ENCODE results near the gene SMAP1. TPM values are rescaled to one million over a fixed set of nuclear protein-coding genes. Genes with fewer than 3 reads are reported as not detected.
A peak's percentile ranks its signal among the peaks of the same experiment; 100 is the strongest.

SMAP1 gene
- 37.2 TPM for total RNA-seq
- polyA plus RNA-seq, result 26.6 TPM

DNA sequence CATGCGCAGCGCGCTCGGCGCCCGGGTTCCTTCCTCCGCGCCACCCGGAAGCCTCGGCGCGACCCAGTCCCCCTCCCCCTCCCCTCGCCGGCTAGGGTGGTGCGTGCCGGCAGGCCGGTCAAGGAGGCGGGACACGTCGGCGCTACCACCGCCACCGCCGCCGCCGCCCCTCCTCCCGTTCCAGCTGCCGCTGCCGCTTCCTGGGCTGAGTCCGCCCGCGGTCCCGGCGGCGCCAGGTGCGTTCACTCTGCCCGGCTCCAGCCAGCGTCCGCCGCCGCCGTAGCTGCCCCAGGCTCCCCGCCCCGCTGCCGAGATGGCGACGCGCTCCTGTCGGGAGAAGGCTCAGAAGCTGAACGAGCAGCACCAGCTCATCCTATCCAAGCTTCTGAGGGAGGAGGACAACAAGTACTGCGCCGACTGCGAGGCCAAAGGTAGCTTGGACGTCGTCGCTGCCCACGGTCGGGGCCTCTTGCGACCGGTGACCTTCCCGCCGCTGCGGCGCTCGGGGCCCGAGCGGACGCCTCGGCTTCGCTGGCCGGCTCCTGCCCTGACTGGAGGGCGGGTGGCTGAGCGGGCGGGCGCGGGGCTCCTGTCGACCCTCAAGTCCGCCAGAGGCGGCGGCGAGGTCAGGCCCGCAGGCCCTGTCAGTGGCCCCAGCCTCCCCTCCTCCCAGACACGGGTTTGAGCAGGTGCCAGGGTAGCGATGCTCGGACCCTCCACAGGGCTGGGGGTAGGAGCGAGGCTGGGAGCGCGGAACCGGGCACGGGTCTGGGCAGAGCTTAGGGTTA, at the start of gene SMAP1:
Gene SMAP1, plus strand, starts transcription at position 173 of the 788 bp plus-strand sequence. Its CDS starts 141 bp downstream, at position 314.
- WGBS, result under 1% methylated on average over 90 of the region's 90 CpGs
- no peaks in the 10 kb centered on the region for H3K4me1 ChIP-seq (ENCODE audit: insufficient read depth)
- H3K27ac ChIP-seq (ENCODE audit: low read depth), result peak within 1 kb of the TSS; percentile 92
- peak within 1 kb of the TSS; percentile 84 for H3K4me3 ChIP-seq (ENCODE audit: low read depth, low read length)
- peak; percentile 75 for DNase-seq (ENCODE audit: extremely low spot score)
- no peaks in the 10 kb centered on the region for H3K36me3 ChIP-seq (ENCODE audit: insufficient read depth)

- WGBS, result 87% methylated on average over 1 of the region's 1 CpG
- Histone ChIP-seq H3K36me3 (ENCODE audit: insufficient read depth) (no peaks in the 10 kb centered on the region), H3K4me3 (ENCODE audit: low read depth, low read length) (no peak overlapping the region), H3K4me1 (ENCODE audit: insufficient read depth) (no peaks in the 10 kb centered on the region), H3K27ac (ENCODE audit: low read depth) (no peak overlapping the region)
- no peak for DNase-seq (ENCODE audit: extremely low spot score)
Observed at GRCh38 chr6:70620746-70621145, 46.9 kb upstream of the SMAP1 start.

DNA sequence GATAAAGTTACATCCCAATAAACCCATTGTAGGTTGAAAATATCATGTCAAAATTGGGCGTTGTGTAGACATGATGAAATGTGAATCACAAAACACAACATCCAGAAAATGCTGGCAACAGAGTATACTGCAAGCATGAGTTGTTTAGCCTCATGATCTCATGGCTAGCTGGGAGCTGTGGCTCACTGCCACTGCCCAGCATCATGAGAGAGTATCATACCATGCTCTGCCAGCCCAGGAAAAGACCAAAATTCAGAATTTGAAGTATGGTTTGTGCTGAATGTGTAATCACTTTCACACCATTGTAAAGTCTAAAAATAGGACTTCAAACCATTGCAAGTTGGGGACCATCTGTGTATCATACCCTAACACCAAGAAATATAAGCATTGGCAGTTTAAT, 45.2 kb upstream of the SMAP1 start:
- WGBS, result 58% methylated on average over 1 of the region's 1 CpG
- Histone ChIP-seq H3K4me1 (ENCODE audit: insufficient read depth) (no peaks in the 10 kb centered on the region), H3K27ac (ENCODE audit: low read depth) (no peak overlapping the region), H3K4me3 (ENCODE audit: low read depth, low read length) (no peak overlapping the region), H3K36me3 (ENCODE audit: insufficient read depth) (no peaks in the 10 kb centered on the region)
- no peak for DNase-seq (ENCODE audit: extremely low spot score)

GRCh38 chr6:70625436-70625835, 42.2 kb upstream of the SMAP1 start:
- H3K4me1 ChIP-seq (ENCODE audit: insufficient read depth), result no peaks in the 10 kb centered on the region
- no peak overlapping the region for H3K4me3 ChIP-seq (ENCODE audit: low read depth, low read length)
- H3K27ac ChIP-seq (ENCODE audit: low read depth), result no peak overlapping the region
- H3K36me3 ChIP-seq (ENCODE audit: insufficient read depth), result no peaks in the 10 kb centered on the region
- DNase-seq (ENCODE audit: extremely low spot score), result no peak

DNA sequence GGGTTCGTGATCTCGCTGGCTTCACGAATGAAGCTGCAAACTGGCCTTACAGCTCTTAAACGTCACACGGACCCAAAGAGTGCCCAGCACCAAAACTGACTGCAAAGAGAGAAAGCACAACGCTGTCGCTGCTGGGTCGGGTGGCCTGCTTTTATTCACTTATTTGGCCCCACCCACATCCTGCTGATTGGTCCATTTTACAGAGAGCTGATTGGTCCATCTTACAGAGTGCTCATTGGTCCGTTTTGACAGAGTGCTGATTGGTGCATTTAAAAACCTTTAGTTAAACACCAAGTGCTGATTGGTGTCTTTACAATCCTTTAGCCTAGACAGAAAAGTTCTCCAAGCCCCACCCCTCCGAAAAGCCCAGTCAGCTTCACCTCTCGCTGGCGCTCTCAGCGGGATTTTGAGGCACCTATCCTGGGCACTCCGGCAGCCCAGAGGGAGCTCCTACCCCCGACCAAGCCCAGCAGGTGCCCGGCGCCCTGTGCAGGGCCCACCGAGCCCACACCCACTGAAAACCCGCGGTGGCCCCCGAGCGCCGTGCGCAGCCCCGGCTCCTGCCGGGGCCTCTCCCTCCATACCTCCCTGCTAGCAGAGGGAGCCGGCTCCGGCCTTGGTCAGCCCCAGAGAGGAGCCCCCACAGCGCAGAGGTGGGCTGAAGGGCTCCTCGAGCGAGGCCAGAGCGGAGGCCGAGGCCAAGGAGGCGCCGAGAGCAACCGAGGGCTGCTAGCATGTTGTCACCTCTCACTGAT, 40.0 kb upstream of the SMAP1 start:
- no peak overlapping the region for H3K4me3 ChIP-seq (ENCODE audit: low read depth, low read length)
- H3K36me3 ChIP-seq (ENCODE audit: insufficient read depth), result no peaks in the 10 kb centered on the region
- DNase-seq (ENCODE audit: extremely low spot score), result no peak
- no peak overlapping the region for H3K27ac ChIP-seq (ENCODE audit: low read depth)
- no peaks in the 10 kb centered on the region for H3K4me1 ChIP-seq (ENCODE audit: insufficient read depth)
- 96% methylated on average over 36 of the region's 36 CpGs for WGBS

DNA sequence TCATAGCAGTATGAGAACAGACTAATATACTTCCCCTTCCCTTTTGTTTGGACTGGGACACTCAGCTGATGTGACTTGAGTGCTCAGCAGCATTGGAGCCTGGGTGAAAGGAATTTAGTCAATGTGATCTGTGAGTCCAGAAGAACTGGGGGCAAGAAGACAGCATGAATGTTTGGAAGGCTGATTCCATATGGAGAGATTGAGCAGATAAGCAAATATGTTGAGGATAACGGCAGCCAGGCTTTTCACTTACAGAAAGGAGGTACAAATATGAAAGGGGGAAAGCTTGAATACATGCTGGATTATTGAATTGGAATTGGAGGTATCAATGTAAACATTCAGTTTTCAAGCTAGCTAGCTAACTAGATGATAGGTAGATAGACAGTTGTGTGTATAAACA, 37.8 kb upstream of the SMAP1 start:
- H3K4me3 ChIP-seq (ENCODE audit: low read depth, low read length), result no peak overlapping the region
- no peak for DNase-seq (ENCODE audit: extremely low spot score)
- no peak overlapping the region for H3K27ac ChIP-seq (ENCODE audit: low read depth)
- H3K36me3 ChIP-seq (ENCODE audit: insufficient read depth), result no peaks in the 10 kb centered on the region
- H3K4me1 ChIP-seq (ENCODE audit: insufficient read depth), result no peaks in the 10 kb centered on the region
- WGBS, result 44% methylated on average over 1 of the region's 1 CpG

DNA sequence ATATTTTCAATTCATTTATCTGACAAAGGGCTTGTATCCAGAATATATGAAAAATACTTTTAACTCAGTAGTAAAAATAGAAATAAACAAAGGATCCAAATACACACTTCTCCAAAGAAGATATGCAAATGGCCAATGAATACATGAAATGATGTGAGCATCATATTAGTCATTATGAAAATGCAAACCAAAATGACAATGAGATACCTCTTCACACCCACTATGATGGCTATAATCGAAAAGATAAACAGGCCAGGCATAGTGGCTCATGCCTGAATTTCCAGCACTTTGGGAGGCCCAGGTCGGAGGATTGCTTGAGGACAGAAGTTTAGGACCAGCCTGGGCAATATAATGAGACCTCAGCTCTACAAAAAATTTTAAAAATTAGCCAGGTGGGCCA, 33.8 kb upstream of the SMAP1 start:
- no peak overlapping the region for H3K27ac ChIP-seq (ENCODE audit: low read depth)
- H3K4me3 ChIP-seq (ENCODE audit: low read depth, low read length), result no peak overlapping the region
- DNase-seq (ENCODE audit: extremely low spot score), result no peak
- WGBS, result 66% methylated on average over 2 of the region's 2 CpGs
- H3K4me1 ChIP-seq (ENCODE audit: insufficient read depth), result no peaks in the 10 kb centered on the region
- no peaks in the 10 kb centered on the region for H3K36me3 ChIP-seq (ENCODE audit: insufficient read depth)

GRCh38 chr6:70636596-70636995, 31.1 kb upstream of the SMAP1 start:
- WGBS, result 77% methylated on average over 8 of the region's 8 CpGs
- no peak for DNase-seq (ENCODE audit: extremely low spot score)
- Histone ChIP-seq H3K4me3 (ENCODE audit: low read depth, low read length) (no peak overlapping the region), H3K4me1 (ENCODE audit: insufficient read depth) (no peaks in the 10 kb centered on the region), H3K36me3 (ENCODE audit: insufficient read depth) (no peaks in the 10 kb centered on the region), H3K27ac (ENCODE audit: low read depth) (no peak overlapping the region)

DNA sequence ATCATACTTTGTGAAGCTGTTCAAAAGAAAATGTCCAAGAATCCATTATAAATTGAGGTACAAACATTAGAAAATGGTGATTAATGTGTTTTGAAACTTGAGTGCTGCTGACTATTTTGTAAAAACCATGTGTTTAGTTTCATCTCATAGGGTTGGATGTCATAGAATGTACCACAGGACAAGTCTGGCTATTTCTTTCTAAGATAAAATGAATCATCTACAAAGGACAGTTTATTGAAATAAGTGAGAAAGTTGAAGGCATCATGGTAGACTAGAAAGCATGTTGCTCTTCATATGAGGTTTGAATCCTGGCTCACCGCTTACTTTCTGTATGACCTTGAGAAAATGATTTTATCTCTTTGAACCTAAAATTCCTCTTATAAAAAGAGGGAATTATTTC, 29.2 kb upstream of the SMAP1 start:
- no peak for DNase-seq (ENCODE audit: extremely low spot score)
- 93% methylated on average over 1 of the region's 1 CpG for WGBS
- no peak overlapping the region for H3K27ac ChIP-seq (ENCODE audit: low read depth)
- no peaks in the 10 kb centered on the region for H3K4me1 ChIP-seq (ENCODE audit: insufficient read depth)
- H3K36me3 ChIP-seq (ENCODE audit: insufficient read depth), result no peaks in the 10 kb centered on the region
- H3K4me3 ChIP-seq (ENCODE audit: low read depth, low read length), result no peak overlapping the region

DNA sequence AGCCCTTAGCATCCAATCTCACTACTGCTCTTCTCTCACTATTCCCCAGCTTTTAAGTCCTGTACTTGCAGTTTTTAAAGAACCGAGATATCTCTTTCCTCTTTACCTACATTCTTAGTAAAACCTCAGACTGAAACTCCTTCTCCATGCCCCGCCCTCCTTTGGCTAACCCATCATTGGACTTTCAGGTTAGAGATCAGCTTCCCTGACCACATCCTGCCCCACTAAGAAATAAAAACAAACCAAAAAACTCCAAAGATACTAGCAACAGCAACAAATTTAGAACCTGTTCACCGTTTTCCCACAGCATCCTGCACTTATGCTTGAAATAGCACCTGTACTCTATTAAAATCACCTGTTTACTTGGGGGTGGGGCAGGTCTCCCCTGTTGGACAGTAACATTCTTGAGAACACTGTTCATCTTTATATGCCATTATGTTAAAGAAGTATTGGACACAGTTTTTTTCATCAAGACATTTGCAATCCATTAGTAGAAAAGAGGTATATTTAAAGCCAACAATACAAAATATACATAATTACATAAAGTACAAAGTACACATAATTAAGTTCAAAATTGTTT, 16.3 kb upstream of the SMAP1 start:
- DNase-seq (ENCODE audit: extremely low spot score), result no peak
- no peak overlapping the region for H3K27ac ChIP-seq (ENCODE audit: low read depth)
- WGBS, result 83% methylated on average over 3 of the region's 3 CpGs
- no peaks in the 10 kb centered on the region for H3K4me1 ChIP-seq (ENCODE audit: insufficient read depth)
- H3K36me3 ChIP-seq (ENCODE audit: insufficient read depth), result no peaks in the 10 kb centered on the region
- H3K4me3 ChIP-seq (ENCODE audit: low read depth, low read length), result no peak overlapping the region

DNA sequence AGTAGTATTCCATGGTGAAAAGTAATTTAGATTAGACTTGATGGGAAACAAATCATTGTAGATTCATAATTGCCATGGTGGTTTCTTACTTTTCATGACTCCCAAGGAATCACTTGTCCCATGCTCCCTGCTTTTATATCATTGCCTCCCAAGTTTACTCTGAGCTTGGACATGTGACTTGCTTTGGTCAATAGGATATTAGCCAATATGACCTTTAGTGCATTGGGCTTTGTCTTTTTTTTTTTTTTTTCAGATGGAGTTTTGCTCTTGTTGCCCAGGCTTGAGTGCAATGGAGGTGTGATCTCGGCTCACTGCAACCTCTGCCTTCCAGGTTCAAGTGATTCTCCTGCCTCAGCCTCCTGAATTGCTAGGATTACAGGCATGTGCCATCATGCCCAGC, 15.5 kb upstream of the SMAP1 start:
- no peak for DNase-seq (ENCODE audit: extremely low spot score)
- Histone ChIP-seq H3K27ac (ENCODE audit: low read depth) (no peak overlapping the region), H3K36me3 (ENCODE audit: insufficient read depth) (no peaks in the 10 kb centered on the region), H3K4me3 (ENCODE audit: low read depth, low read length) (no peak overlapping the region), H3K4me1 (ENCODE audit: insufficient read depth) (no peaks in the 10 kb centered on the region)
- 89% methylated on average over 1 of the region's 1 CpG for WGBS

GRCh38 chr6:70657706-70658105, 10.0 kb upstream of the SMAP1 start:
- H3K36me3 ChIP-seq (ENCODE audit: insufficient read depth), result no peaks in the 10 kb centered on the region
- no peak overlapping the region for H3K4me3 ChIP-seq (ENCODE audit: low read depth, low read length)
- WGBS, result 64% methylated on average over 3 of the region's 3 CpGs
- H3K27ac ChIP-seq (ENCODE audit: low read depth), result no peak overlapping the region
- no peak for DNase-seq (ENCODE audit: extremely low spot score)
- H3K4me1 ChIP-seq (ENCODE audit: insufficient read depth), result no peaks in the 10 kb centered on the region

GRCh38 chr6:70663881-70664466, 3.7 kb upstream of the SMAP1 start:
- no peak for DNase-seq (ENCODE audit: extremely low spot score)
- 87% methylated on average over 6 of the region's 6 CpGs for WGBS
- Histone ChIP-seq H3K4me3 (ENCODE audit: low read depth, low read length) (no peak overlapping the region), H3K4me1 (ENCODE audit: insufficient read depth) (no peaks in the 10 kb centered on the region), H3K36me3 (ENCODE audit: insufficient read depth) (no peaks in the 10 kb centered on the region), H3K27ac (ENCODE audit: low read depth) (no peak overlapping the region)

GRCh38 chr6:70666706-70667105, 977 bp upstream of the SMAP1 start:
- H3K36me3 ChIP-seq (ENCODE audit: insufficient read depth), result no peaks in the 10 kb centered on the region
- H3K4me1 ChIP-seq (ENCODE audit: insufficient read depth), result no peaks in the 10 kb centered on the region
- WGBS, result 73% methylated on average over 6 of the region's 6 CpGs
- no peak overlapping the region for H3K4me3 ChIP-seq (ENCODE audit: low read depth, low read length)
- no peak for DNase-seq (ENCODE audit: extremely low spot score)
- H3K27ac ChIP-seq (ENCODE audit: low read depth), result no peak overlapping the region
